ENCODE data around the gene ANXA2.

The ANXA2 gene

GRCh38 chr15:60387321-60387720 lies 10.5 kb downstream of the ANXA2 start:
- no peak for DNase-seq (ENCODE audit: low spot score)
- TF ChIP-seq CTCF (IDR thresholded peaks at IDR 0.05; ENCODE audit: extremely low read depth, missing control alignments): no peak

GRCh38 chr15:60386615-60387014 lies 11.2 kb downstream of the ANXA2 start:
- no peak for DNase-seq (ENCODE audit: low spot score)
- no peak for TF ChIP-seq CTCF (IDR thresholded peaks at IDR 0.05; ENCODE audit: extremely low read depth, missing control alignments)

GRCh38 chr15:60385620-60386552 lies 11.9 kb downstream of the ANXA2 start:
- no peak for TF ChIP-seq CTCF (IDR thresholded peaks at IDR 0.05; ENCODE audit: extremely low read depth, missing control alignments)
- DNase-seq (ENCODE audit: low spot score): no peak

- DNase-seq (ENCODE audit: low spot score): no peak
- no peak for TF ChIP-seq CTCF (IDR thresholded peaks at IDR 0.05; ENCODE audit: extremely low read depth, missing control alignments)
Measured at GRCh38 chr15:60384526-60385126, 13.2 kb downstream of the ANXA2 start.

- no peak for DNase-seq (ENCODE audit: low spot score)
- no peak for TF ChIP-seq CTCF (IDR thresholded peaks at IDR 0.05; ENCODE audit: extremely low read depth, missing control alignments)
Measured at GRCh38 chr15:60384053-60384452, 13.7 kb downstream of the ANXA2 start.

- no peak for DNase-seq (ENCODE audit: low spot score)
- TF ChIP-seq CTCF (IDR thresholded peaks at IDR 0.05; ENCODE audit: extremely low read depth, missing control alignments): no peak
Measured at GRCh38 chr15:60382773-60383674, 14.8 kb downstream of the ANXA2 start.

All from GM20000 (cell line).